SHP77 (cell line): ENCODE results near the gene ARMC12.

Source experiments
- DNase-seq, 2 experiments: peaks; one replicate each; lab custom pipeline; 2025; lab: John Stamatoyannopoulos, UW

The ARMC12 gene

GRCh38 chr6:35776364-35777215 lies 39.8 kb downstream of the ARMC12 start, which contains the start of gene CLPSL2:
CLPSL2 (plus strand) TSS chr6:35776598; CDS start chr6:35776619, 21 bp downstream.
- peak in 1 of 2 experiments; percentile 26 for DNase-seq

- DNase-seq = no peak
These were observed 40.7 kb downstream of the ARMC12 start for GRCh38 chr6:35777356-35778102.

DNA sequence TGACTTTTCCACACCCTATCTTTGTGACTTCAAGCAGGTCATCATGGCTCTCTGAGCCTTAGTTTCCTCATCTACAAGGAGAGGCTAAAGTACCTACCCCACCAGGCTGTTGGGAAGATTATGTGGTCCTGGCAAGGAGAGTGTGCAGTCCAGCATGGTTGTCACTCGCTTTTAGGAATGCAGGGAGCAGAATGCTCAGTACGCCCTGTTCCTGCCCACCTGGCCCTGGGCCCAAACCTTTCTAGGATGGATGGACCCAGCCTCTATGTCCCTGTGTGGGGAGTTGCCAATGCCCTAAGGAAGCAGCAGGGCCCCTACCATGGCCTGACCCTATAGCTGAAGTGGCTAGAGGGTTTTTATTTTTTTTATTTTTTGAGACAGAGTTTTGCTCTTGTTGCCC lies 41.6 kb downstream of the ARMC12 start:
- DNase-seq = no peak

- no peak for DNase-seq
These were observed 43.9 kb downstream of the ARMC12 start, which contains the start of gene CLPSL1 for GRCh38 chr6:35780719-35781118. CLPSL1 (plus strand) TSS chr6:35781019; CDS start chr6:35781111, 92 bp downstream.

DNA sequence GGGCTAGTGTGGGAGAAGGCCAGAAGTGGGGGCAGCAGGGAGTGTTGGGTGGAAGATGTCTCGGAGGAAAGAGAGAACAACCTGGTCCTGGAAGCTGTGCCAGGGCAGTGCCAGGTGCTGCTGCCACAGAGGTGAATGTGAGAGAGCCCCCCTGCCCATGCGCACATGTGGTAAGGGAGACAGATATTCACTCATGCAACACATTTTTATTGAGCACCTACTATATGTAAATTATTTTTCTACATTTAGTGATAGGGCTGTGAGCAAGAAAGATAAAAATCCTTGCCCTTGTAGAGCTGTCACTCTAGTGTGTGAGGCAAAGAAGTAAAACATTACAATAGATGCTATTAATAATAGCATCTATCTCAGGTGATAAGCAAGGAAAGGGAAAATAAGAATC lies 44.5 kb downstream of the ARMC12 start:
- DNase-seq = no peak

DNA sequence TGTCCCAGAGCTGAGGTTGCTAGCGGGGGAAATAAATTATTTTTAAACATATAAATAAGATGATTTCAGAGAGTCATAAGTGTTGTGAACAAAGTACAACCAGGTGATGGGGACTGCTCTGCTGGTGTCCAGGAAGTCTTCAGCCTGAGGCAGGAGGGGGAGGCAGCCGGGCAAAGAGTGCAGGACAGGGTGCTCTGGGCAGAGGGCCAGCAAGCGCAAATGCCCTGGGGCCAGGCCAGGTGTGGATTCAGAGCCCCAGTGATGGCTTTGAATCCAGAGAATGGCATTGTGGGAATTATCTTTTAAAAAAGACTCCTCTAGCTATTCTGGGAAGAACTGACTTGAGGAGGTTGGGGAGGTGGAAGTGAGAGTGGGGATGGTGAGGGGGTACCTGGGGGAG lies 45.6 kb downstream of the ARMC12 start:
- no peak for DNase-seq

DNA sequence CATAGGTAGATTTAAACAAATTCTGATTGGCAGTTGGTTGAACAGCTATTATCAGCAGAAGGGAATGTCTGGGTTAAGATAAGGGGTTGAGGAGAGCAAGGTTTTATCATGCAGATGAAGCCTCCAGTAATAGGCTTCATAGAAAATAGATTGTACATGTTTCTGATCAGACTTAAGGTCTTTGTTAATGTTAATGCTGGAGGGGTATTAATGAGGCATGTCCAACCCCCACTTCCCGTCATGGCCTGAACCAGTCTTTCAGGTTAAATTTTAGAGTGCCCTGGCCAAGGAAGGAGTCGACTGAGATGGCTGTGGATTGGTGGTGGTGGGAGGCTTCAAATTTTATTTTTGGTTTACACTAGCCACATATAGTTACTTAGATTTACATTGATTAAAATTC lies 47.4 kb downstream of the ARMC12 start:
- DNase-seq = no peak

GRCh38 chr6:35786272-35786671 lies 49.4 kb downstream of the ARMC12 start:
- no peak for DNase-seq

GRCh38 chr6:35786810-35787209 lies 50.0 kb downstream of the ARMC12 start:
- DNase-seq = no peak

DNA sequence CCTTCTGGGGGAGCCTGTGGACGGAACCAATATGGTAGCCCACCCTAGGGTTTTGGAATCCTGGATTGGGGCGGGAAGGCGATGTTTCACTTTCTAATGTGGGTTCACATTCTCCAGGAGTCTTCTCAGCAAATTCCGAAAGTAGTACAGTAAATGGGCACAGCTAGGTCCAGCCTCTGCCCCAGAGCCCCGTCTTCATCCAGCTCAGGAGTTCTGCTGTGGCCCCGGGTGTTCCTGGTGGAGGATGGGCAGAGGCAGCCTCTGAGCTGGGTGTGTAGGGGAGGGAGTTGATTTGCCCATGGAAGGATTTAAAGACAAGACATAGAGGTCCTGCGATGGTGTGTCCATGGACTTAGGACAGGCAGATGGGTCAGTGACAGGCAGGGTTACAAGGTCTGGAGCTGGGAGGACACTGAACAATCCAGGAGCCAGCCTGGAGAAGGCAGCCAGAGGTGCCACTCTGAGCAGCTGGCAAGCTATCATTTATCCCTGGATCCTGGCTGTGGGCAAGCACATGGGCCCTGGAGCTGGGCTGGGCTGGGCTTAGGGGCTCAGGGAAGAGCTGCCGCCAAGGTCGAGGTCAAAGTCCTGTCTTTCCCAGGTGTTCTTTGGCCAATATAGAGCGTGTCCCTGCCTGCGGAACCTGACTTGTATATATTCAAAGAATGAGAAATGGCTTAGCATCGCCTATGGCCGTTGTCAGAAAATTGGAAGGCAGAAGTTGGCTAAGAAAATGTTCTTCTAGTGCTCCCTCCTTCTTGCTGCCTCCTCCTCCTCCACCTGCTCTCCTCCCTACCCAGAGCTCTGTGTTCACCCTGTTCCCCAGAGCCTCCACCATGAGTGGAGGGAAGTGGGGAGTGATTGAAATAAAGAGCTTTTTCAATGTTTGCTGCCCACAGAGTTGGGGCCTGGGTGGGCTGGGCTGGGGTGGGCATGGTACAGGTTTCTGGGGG lies 50.7 kb downstream of the ARMC12 start:
- no peak for DNase-seq

- DNase-seq = no peak
These were observed 51.7 kb downstream of the ARMC12 start for GRCh38 chr6:35788423-35788982.

- DNase-seq = no peak
These were observed 53.9 kb downstream of the ARMC12 start for GRCh38 chr6:35790683-35791082.

DNA sequence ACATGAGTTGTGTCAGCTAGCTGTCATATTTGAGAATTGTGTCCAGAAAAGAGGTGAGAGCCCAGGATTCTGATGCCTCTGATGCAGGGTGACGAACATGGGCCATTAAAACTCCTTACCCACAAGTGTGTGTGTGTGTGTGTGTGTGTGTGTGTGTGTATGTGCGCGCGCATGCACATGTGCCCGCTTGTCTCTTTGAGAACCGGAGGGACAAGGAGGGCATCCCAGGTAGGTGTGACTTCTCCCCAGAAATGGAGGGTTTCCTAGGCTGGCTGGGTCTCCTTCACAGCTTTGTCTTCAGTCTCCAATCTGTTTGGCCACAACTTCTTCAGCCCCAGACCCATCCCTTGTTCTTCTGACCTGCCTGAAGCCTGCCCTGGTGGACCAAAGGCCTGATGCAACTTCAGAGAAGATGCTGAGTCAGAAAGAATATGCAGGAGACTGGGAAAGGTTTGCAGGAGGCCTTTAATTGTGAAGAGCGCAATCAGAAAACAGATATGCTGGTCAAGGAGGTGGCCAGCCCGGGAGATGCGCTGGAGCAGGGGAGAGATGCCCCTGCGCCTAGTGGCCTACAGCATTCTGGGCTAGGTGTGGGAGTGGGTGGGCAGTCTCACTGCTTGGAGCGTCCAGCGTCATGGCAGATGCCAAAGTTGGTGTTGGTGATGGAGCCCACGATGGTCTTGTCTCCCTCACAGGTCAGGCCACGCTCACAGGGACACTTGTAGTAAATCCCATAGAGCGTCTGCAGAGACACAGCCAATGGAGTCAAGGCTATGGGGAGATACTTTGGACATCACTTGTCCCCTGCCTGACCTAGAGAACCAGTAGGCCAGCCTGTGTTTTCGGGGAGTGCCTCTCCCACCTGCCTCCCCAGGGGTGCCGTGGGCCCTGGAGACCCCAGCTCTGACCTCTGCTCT lies 58.0 kb downstream of the ARMC12 start:
- no peak for DNase-seq

DNA sequence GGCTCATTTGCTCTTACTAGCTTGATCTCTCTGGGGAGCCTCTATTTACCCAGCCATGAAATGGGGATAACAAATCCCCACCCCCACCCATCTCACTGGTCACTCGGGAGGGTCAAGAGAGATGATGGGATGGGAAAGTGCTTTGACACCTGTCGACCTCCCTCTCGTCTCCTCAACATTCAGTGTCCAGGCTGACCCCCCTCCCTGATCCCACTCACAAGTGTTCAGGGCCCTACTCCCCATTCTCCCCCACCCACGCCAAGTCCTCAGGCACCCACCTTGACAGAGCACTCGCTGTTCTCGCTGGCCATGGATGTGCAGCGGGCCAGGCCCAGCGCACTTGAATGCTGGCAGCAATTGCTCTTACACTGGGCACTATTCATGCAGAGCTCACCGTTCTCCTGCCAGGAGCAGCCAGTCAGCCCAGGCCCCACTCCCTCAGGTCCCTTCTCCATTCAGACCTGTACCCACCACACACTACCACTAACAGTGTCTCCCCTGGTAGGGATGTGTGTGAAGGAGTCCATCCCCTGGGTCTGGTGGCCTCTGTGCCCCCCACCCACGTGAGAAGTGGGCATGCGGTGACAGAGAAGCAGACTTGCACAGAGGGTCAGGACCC lies 58.7 kb downstream of the ARMC12 start:
- no peak for DNase-seq

GRCh38 chr6:35796236-35796635 lies 59.4 kb downstream of the ARMC12 start:
- DNase-seq = no peak

DNA sequence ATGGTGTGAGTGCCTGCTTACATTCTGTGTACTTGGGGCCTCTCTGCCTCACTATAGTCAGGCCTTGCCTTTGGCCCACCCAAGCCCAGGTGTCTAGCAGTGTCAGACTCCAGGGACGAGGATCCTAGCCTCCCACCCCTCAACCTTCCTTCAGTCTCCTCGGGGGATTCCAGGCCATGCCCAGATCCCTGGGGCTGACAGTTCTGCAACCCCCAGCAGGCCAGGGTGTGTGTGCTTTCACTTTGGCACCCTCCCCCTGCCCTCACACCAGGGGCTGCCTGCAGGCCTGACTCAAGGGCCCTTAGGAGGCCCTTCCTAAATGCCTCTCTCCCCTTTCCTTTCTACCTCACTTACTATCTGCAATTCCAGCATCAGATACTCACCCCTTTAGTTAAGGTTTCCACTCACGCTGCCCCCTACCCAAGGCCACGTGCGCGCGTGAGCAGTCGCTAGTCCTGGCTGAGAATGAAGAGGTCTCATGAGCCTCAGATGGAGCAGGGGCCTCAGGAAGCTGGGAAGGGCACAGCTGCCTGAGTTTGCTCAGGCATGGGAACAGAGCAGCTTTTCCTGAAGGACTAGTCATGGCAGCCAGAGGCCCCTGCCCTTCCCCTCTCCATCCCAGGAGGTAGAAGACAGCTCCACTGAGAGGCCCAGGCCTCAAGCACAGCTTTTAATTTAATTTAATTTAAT lies 61.1 kb downstream of the ARMC12 start:
- DNase-seq = no peak
